Naive thymus-derived CD4-positive, alpha-beta T cell (primary cell): Measurements from ENCODE around the gene SMARCA1. TPM values are rescaled to one million over a fixed set of nuclear protein-coding genes. Genes with fewer than 3 reads are reported as not detected.

Source experiments
- ATAC-seq: fragments of 150-1000 bp; cut with Tn5 transposase; 2 replicates; pipeline ENCODE4 v1.10.0; 2021; ENCODE audit warnings: mild to moderate bottlenecking, moderate library complexity
- CTCF ChIA-PET: fragments of 350-600 bp; sonication (Branson Sonifier 250); formaldehyde crosslinking; loops from one replicate; lab custom pipeline; 2021; ENCODE audit warnings: antibody characterized with exemption; lab: Charles Lee
- POLR2A ChIA-PET: fragments of 350-600 bp; sonication (Branson Sonifier 250); formaldehyde crosslinking; loops from one replicate; lab custom pipeline; 2021; ENCODE audit warnings: antibody characterized with exemption, inconsistent platforms; lab: Charles Lee
- DNase-seq, 9 donors: peaks; one replicate each; pipeline versions ENCODE4 v3.0.0 to v3.0.0-alpha.2; 2020 to 2022; ENCODE audit warnings: mixed read lengths in 1 of 9
- H3K27ac ChIP-seq: one replicate; pipeline ENCODE4 v1.7.0; 2013; ENCODE audit warnings: mild to moderate bottlenecking, low read depth, low read length, moderate library complexity
- H3K27me3 ChIP-seq, 2 donors: one replicate each; pipeline ENCODE4 v1.7.0; 2013; ENCODE audit warnings: low read length in 2 of 2, mild to moderate bottlenecking in 2 of 2, moderate library complexity in 2 of 2; ENCODE audit not compliant: control insufficient read depth in 2 of 2, insufficient read depth in 2 of 2
- H3K36me3 ChIP-seq, 3 experiments: 1 replicate in 2 of 3; 2 replicates in 1 of 3; pipeline ENCODE4 v1.7.0; 2013; ENCODE audit warnings: low read length in 3 of 3, mild to moderate bottlenecking in 3 of 3, moderate library complexity in 1 of 3; ENCODE audit not compliant: insufficient read depth in 3 of 3, control insufficient read depth in 2 of 3
- H3K4me1 ChIP-seq, 2 donors: one replicate each; pipeline ENCODE4 v1.7.0; 2013; ENCODE audit warnings: low read length in 2 of 2, mild to moderate bottlenecking in 2 of 2, moderate library complexity in 1 of 2; ENCODE audit not compliant: control insufficient read depth in 2 of 2, insufficient read depth in 2 of 2
- H3K4me3 ChIP-seq: 2 replicates; pipeline ENCODE4 v1.7.0; 2013; ENCODE audit warnings: mild to moderate bottlenecking, low read length
- H3K9me3 ChIP-seq, 3 experiments: 1 replicate in 2 of 3; 2 replicates in 1 of 3; pipeline ENCODE4 v1.7.0; 2013; ENCODE audit warnings: low read length in 3 of 3; ENCODE audit not compliant: control insufficient read depth in 2 of 3
- H3K27ac Mint-ChIP-seq, 9 donors: one replicate each; pipeline ENCODE4 v1.8.0; 2020 to 2022; ENCODE audit warnings: mixed read lengths in 9 of 9, mild to moderate bottlenecking in 8 of 9, moderate library complexity in 5 of 9, inconsistent platforms in 2 of 9
- H3K27me3 Mint-ChIP-seq, 5 donors: one replicate each; pipeline ENCODE4 v1.8.0; 2021 to 2022; ENCODE audit warnings: mixed read lengths in 5 of 5, mild to moderate bottlenecking in 1 of 5
- H3K36me3 Mint-ChIP-seq, 5 donors: one replicate each; pipeline ENCODE4 v1.8.0; 2020 to 2022; ENCODE audit warnings: mixed read lengths in 5 of 5, mild to moderate bottlenecking in 3 of 5, inconsistent platforms in 1 of 5
- H3K4me1 Mint-ChIP-seq, 7 donors: one replicate each; pipeline ENCODE4 v1.8.0; 2020 to 2022; ENCODE audit warnings: mixed read lengths in 7 of 7, mild to moderate bottlenecking in 3 of 7, inconsistent platforms in 1 of 7
- H3K4me3 Mint-ChIP-seq, 10 donors: one replicate each; pipeline ENCODE4 v1.8.0; 2020 to 2022; ENCODE audit warnings: mild to moderate bottlenecking in 10 of 10, mixed read lengths in 10 of 10, moderate library complexity in 6 of 10, inconsistent platforms in 2 of 10
- H3K9me3 Mint-ChIP-seq, 11 donors: one replicate each; pipeline ENCODE4 v1.8.0; 2020 to 2022; ENCODE audit warnings: mixed read lengths in 11 of 11, mild to moderate bottlenecking in 4 of 11, inconsistent platforms in 1 of 11, moderate library complexity in 1 of 11
- intact Hi-C, 2 donors: fragments of 100-400 bp; cut with micrococcal nuclease; formaldehyde crosslinking; loops; one replicate each; pipeline ENCODE4 v1.15.1; 2023
- polyA plus RNA-seq, 2 donors: library from polyadenylated mRNA; unstranded; fragments of 300-500 nt; fragmentation: Illumina TruSeq; gene quantifications; one replicate each; pipeline ENCODE4 v1.2.3, GENCODE V29; 2021
- total RNA-seq, 6 experiments: library from RNA in 5 of 6; stranded (reverse) in 5 of 6; gene quantifications; 1 replicate in 5 of 6; 2 replicates in 1 of 6; pipeline ENCODE4 v1.2.3 and lab custom pipeline; 2021 to 2026

The SMARCA1 gene
- total and polyA plus RNA-seq, 7 experiments from 2014 or later: 0.72 to 5.0 (median 2.6) TPM; not detected in 1

GRCh38 chrX:129531132-129531531 lies 7.8 kb upstream of the SMARCA1 start:
- H3K27me3 ChIP-seq: no peaks in the 10 kb centered on the region
- no peaks in the 10 kb centered on the region for H3K9me3 Mint-ChIP-seq
- no peak for DNase-seq
- no peak overlapping the region for H3K27ac ChIP-seq
- no peaks in the 10 kb centered on the region for H3K4me1 ChIP-seq
- H3K4me3 ChIP-seq: no peak overlapping the region
- peaks cover 0 to 4% (median 0%) of the 10 kb centered on the region in 7 donors for H3K4me1 Mint-ChIP-seq
- no peaks in the 10 kb centered on the region for H3K9me3 ChIP-seq
- no peak overlapping the region for H3K4me3 Mint-ChIP-seq
- peaks cover 0 to 4% (median 0%) of the 10 kb centered on the region in 5 donors for H3K27me3 Mint-ChIP-seq
- CTCF ChIA-PET: no interaction called here
- H3K36me3 Mint-ChIP-seq: no peaks in the 10 kb centered on the region
- intact Hi-C loops: no loop called here
- POLR2A ChIA-PET: interaction anchor here (0.7 kb wide), 1 partner anchor 656 kb away, joined by 3 read pairs; no protein-coding TSS in a partner anchor
- no peak for ATAC-seq
- no peak overlapping the region for H3K27ac Mint-ChIP-seq
- no peaks in the 10 kb centered on the region for H3K36me3 ChIP-seq

GRCh38 chrX:129530410-129530809 lies 7.1 kb upstream of the SMARCA1 start:
- Histone ChIP-seq H3K4me1 (no peaks in the 10 kb centered on the region), H3K9me3 (no peaks in the 10 kb centered on the region), H3K4me3 (no peak overlapping the region), H3K36me3 (no peaks in the 10 kb centered on the region), H3K27ac (no peak overlapping the region), H3K27me3 (no peaks in the 10 kb centered on the region)
- no peaks in the 10 kb centered on the region for H3K9me3 Mint-ChIP-seq
- DNase-seq (no peak), ATAC-seq (no peak)
- peaks cover 0 to 4% (median 0%) of the 10 kb centered on the region in 7 donors for H3K4me1 Mint-ChIP-seq
- intact Hi-C loops: no loop called here
- POLR2A ChIA-PET: interaction anchor here (0.7 kb wide), 1 partner anchor 657 kb away, joined by 3 read pairs; no protein-coding TSS in a partner anchor
- CTCF ChIA-PET: no interaction called here
- H3K27me3 Mint-ChIP-seq: peaks cover 0 to 4% (median 0%) of the 10 kb centered on the region in 5 donors
- H3K27ac Mint-ChIP-seq: no peak overlapping the region
- H3K36me3 Mint-ChIP-seq: no peaks in the 10 kb centered on the region
- no peak overlapping the region for H3K4me3 Mint-ChIP-seq

- intact Hi-C loops: no loop called here
- H3K4me3 ChIP-seq: no peak overlapping the region
- Mint-ChIP-seq H3K9me3 (no peaks in the 10 kb centered on the region), H3K27ac (peak overlapping the region in 2 of 9 donors; percentile 12 to 39), H3K4me1 (peaks cover 0 to 4% (median 0%) of the 10 kb centered on the region in 7 donors), H3K36me3 (no peaks in the 10 kb centered on the region), H3K27me3 (peaks cover 0 to 10% (median 0%) of the 10 kb centered on the region in 5 donors), H3K4me3 (no peak overlapping the region)
- DNase-seq: no peak
- CTCF ChIA-PET: no interaction called here
- no peaks in the 10 kb centered on the region for H3K9me3 ChIP-seq
- POLR2A ChIA-PET: no interaction called here
- H3K4me1 ChIP-seq: no peaks in the 10 kb centered on the region
- no peaks in the 10 kb centered on the region for H3K27me3 ChIP-seq
- no peak for ATAC-seq
- H3K27ac ChIP-seq: no peak overlapping the region
- H3K36me3 ChIP-seq: no peaks in the 10 kb centered on the region
Measured at GRCh38 chrX:129529685-129530281, 6.5 kb upstream of the SMARCA1 start.

DNA sequence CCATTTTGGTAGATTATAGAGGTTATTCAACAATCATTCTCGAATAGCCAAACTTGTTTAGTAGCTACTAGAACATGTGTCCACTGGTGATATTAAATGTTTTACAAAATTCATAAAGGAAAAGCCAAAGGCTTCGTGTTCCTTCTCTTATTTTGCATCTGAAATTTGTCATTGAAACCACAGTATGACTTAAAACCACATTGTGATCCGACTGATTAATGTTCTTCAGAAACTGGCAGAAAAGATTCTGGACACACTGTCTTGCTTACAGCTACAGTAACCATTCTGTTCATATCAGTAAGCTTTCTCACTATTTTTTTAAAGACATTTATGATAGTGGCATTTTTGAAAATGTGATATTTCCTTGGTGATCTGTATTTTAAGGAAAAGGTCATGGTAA lies 2.6 kb upstream of the SMARCA1 start:
- POLR2A ChIA-PET: no interaction called here
- no peak for ATAC-seq
- Mint-ChIP-seq H3K27me3 (peaks cover 0 to 36% (median 0%) of the 10 kb centered on the region in 5 donors), H3K27ac (no peak overlapping the region), H3K4me1 (peaks cover 0 to 23% (median 11%) of the 10 kb centered on the region in 7 donors), H3K36me3 (no peaks in the 10 kb centered on the region), H3K9me3 (peaks cover 0 to 2% (median 0%) of the 10 kb centered on the region in 11 donors), H3K4me3 (no peak overlapping the region)
- DNase-seq: no peak
- Histone ChIP-seq H3K9me3 (no peaks in the 10 kb centered on the region), H3K4me1 (peaks cover 0 to 7% of the 10 kb centered on the region in 2 donors), H3K4me3 (no peak overlapping the region), H3K36me3 (no peaks in the 10 kb centered on the region), H3K27me3 (no peaks in the 10 kb centered on the region), H3K27ac (no peak overlapping the region)
- intact Hi-C loops: no loop called here
- CTCF ChIA-PET: no interaction called here

DNA sequence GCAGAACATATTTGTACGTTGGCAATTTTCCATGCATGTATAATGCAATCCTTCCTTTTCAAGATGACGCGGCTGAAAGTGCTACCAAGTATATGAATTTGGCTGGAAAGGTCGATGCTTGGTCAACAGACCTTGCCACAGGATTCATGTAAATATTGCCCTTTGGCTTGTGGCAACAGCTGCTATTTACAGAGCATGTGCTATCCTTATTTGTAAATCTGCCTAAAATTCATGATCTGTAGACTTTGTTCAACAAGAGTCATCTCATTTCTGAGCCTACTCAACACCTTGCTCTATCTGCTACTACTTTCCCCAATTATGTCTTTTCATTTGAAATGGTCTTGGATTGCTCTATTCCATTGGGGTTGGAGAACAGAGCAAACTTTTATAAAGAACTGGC lies 1.9 kb upstream of the SMARCA1 start:
- ATAC-seq: no peak
- H3K27ac Mint-ChIP-seq: peak overlapping the region in 3 of 9 donors; percentile 14 to 35 (median 24)

DNA sequence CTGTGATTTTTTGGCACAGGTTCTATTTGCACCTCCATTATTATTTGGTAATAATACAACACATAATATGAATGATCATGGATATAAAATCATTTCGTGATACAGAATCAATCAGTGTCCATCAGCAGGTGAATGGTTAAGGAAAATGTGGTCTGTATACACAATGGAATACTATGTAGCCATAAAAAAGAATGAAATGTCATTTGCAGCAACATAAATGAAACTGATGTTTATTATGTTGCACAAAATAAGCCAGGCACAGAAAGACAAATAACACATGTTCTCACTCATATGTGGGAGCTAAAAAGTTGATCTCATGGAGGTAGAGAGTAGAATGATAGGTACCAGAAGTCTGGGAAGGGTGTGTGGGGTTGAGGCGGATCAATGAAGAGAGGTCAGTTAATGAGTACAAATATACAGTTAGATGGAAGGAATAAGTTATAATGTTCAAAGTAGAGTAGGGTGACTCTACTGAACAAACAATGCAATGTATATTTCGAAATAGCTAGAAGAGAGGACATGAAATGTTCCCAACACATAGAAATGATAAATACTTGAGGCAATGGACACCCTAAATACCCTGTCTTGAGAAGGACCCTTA lies 1.1 kb upstream of the SMARCA1 start:
- Mint-ChIP-seq H3K27ac (peak overlapping the region in 7 of 9 donors; percentile 28 to 91 (median 85)), H3K27me3 (peaks cover 0 to 45% (median 0%) of the 10 kb centered on the region in 5 donors), H3K36me3 (no peaks in the 10 kb centered on the region), H3K9me3 (peaks cover 0 to 2% (median 0%) of the 10 kb centered on the region in 11 donors), H3K4me3 (peak overlapping the region in 9 of 10 donors; percentile 73 to 90 (median 88)), H3K4me1 (peaks cover 0 to 18% (median 11%) of the 10 kb centered on the region in 7 donors)
- Histone ChIP-seq H3K9me3 (no peaks in the 10 kb centered on the region), H3K27ac (no peak overlapping the region), H3K4me3 (no peak overlapping the region), H3K27me3 (peaks cover 0 to under 1% of the 10 kb centered on the region in 2 donors), H3K36me3 (no peaks in the 10 kb centered on the region), H3K4me1 (peaks cover 0 to 7% of the 10 kb centered on the region in 2 donors)
- POLR2A ChIA-PET: no interaction called here
- intact Hi-C loops: no loop called here
- CTCF ChIA-PET: no interaction called here
- DNase-seq (no peak), ATAC-seq (no peak)

More for the DNA sequence above, 1.9 kb upstream of the SMARCA1 start:
- peaks cover 0 to 7% of the 10 kb centered on the region in 2 donors for H3K4me1 ChIP-seq
- H3K36me3 ChIP-seq: no peaks in the 10 kb centered on the region
- Mint-ChIP-seq H3K4me1 (peaks cover 0 to 23% (median 11%) of the 10 kb centered on the region in 7 donors), H3K4me3 (peak overlapping the region in 1 of 10 donors; percentile 53), H3K36me3 (no peaks in the 10 kb centered on the region), H3K27me3 (peaks cover 0 to 41% (median 0%) of the 10 kb centered on the region in 5 donors), H3K9me3 (peaks cover 0 to 2% (median 0%) of the 10 kb centered on the region in 11 donors)
- POLR2A ChIA-PET: no interaction called here
- intact Hi-C loops: no loop called here
- H3K27ac ChIP-seq: no peak overlapping the region
- no peak overlapping the region for H3K4me3 ChIP-seq
- CTCF ChIA-PET: no interaction called here
- H3K27me3 ChIP-seq: no peaks in the 10 kb centered on the region
- no peak for DNase-seq
- no peaks in the 10 kb centered on the region for H3K9me3 ChIP-seq
